Measurements from ENCODE around the gene SMG5.

SMG5 gene

DNA sequence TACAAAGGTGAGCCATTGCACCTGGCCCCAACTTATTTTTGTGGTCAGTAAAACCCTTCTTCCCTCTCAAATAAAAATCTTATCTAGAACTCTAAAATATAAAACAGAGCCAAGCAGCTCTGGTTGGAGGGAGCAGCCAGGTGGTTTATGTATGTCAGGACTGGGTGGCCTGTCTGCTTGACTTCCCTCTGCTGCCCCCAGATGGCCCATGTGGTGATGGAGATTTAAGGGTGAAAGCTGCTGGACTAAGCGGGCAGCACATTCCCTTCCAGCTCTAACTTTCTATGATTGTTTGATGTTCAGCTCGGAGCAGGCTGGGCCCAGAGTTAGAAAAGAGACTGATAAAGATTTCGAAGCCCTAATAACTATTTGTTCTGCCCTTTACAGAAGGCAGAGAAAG, 22.8 kb downstream of the SMG5 start:
- Histone ChIP-seq H3K4me3 (ENCODE audit: low read depth, low read length) (no peak overlapping the region), H3K4me1 (ENCODE audit: control insufficient read depth, insufficient read depth, low read length) (no peaks in the 10 kb centered on the region), H3K36me3 (ENCODE audit: control insufficient read depth in 2 of 2, insufficient read depth in 1 of 2, low read length in 2 of 2) (peaks cover 53 to 89% of the 10 kb centered on the region in 2 experiments), H3K9me3 (ENCODE audit: control insufficient read depth, insufficient read depth, low read depth, low read length) (no peaks in the 10 kb centered on the region), H3K27ac (ENCODE audit: extremely low read depth, low read depth, low read length) (no peak overlapping the region)
- TF ChIP-seq ZNF521 (tag by site-specific recombination; IDR thresholded peaks at IDR 0.05) = no peak
- no peak for TF ChIP-seq ZNF292 (tag by site-specific recombination; IDR thresholded peaks at IDR 0.05; ENCODE audit: borderline replicate concordance, low read depth)
- no peak for TF ChIP-seq ELK4 (IDR thresholded peaks at IDR 0.05; ENCODE audit: borderline replicate concordance, low read depth, low read length)
- no peak for TF ChIP-seq TCF7L2 (IDR thresholded peaks at IDR 0.05; ENCODE audit: borderline replicate concordance, low read depth, low read length)
- no peak for TF ChIP-seq ZNF624 (tag by site-specific recombination; IDR thresholded peaks at IDR 0.05)
- TF ChIP-seq ZNF211 (tag by site-specific recombination; IDR thresholded peaks at IDR 0.05; ENCODE audit: low read depth) = no peak
- TF ChIP-seq ZNF248 (tag by site-specific recombination; IDR thresholded peaks at IDR 0.05) = no peak
- TF ChIP-seq ZNF112 (tag by site-specific recombination; IDR thresholded peaks at IDR 0.05) = no peak
- TF ChIP-seq, protein P1, sequence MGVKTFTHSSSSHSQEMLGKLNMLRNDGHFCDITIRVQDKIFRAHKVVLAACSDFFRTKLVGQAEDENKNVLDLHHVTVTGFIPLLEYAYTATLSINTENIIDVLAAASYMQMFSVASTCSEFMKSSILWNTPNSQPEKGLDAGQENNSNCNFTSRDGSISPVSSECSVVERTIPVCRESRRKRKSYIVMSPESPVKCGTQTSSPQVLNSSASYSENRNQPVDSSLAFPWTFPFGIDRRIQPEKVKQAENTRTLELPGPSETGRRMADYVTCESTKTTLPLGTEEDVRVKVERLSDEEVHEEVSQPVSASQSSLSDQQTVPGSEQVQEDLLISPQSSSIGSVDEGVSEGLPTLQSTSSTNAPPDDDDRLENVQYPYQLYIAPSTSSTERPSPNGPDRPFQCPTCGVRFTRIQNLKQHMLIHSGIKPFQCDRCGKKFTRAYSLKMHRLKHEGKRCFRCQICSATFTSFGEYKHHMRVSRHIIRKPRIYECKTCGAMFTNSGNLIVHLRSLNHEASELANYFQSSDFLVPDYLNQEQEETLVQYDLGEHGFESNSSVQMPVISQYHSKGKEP (tag by site-specific recombination; IDR thresholded peaks at IDR 0.05) = no peak
- TF ChIP-seq ZNF169 (tag by site-specific recombination; IDR thresholded peaks at IDR 0.05) = no peak
- no peak for TF ChIP-seq GFI1B (tag by site-specific recombination; IDR thresholded peaks at IDR 0.05)
- no peak for TF ChIP-seq ZNF24 (tag by site-specific recombination; IDR thresholded peaks at IDR 0.05)
- no peak for TF ChIP-seq GLIS2 (tag by site-specific recombination; IDR thresholded peaks at IDR 0.05)
- no peak for TF ChIP-seq MZF1 (tag by site-specific recombination; IDR thresholded peaks at IDR 0.05; ENCODE audit: borderline replicate concordance)
- CTCF ChIA-PET = interaction anchor here (0.6 to 1.2 kb wide), 5 partner anchors 9 to 169 kb away, joined by 3 read pairs; no protein-coding TSS in a partner anchor
- POLR2A ChIA-PET = interaction anchor here (0.7 to 1.2 kb wide), 3 partner anchors 11 to 22 kb away, joined by 3 to 6 read pairs (median 3); partner anchors contain the start of genes PAQR6 and SMG5

- H3K36me3 ChIP-seq (ENCODE audit: control insufficient read depth in 2 of 2, insufficient read depth in 1 of 2, low read length in 2 of 2) = peaks cover 50 to 90% of the 10 kb centered on the region in 2 experiments
- POLR2A ChIA-PET = no interaction called here
- CTCF ChIA-PET = interaction anchor here (0.5 to 0.7 kb wide), 2 partner anchors 86 to 320 kb away, joined by 4 to 5 read pairs; no protein-coding TSS in a partner anchor
Measured at GRCh38 chr1:156258859-156259258, 23.8 kb downstream of the SMG5 start.

More at GRCh38 chr1:156258859-156259258, 23.8 kb downstream of the SMG5 start:
- no peak overlapping the region for H3K4me3 ChIP-seq (ENCODE audit: low read depth, low read length)
- no peaks in the 10 kb centered on the region for H3K4me1 ChIP-seq (ENCODE audit: control insufficient read depth, insufficient read depth, low read length)
- H3K9me3 ChIP-seq (ENCODE audit: control insufficient read depth, insufficient read depth, low read depth, low read length) = no peaks in the 10 kb centered on the region
- TF ChIP-seq ELK4 (IDR thresholded peaks at IDR 0.05; ENCODE audit: borderline replicate concordance, low read depth, low read length) = no peak
- no peak for TF ChIP-seq PRDM4 (tag by site-specific recombination; IDR thresholded peaks at IDR 0.05)
- H3K27ac ChIP-seq (ENCODE audit: extremely low read depth, low read depth, low read length) = no peak overlapping the region

Data from HEK293 (cell line).